NCI-H2196 (cell line): ENCODE measurements around the gene PTPRD.
A peak's percentile ranks its signal among the peaks of the same experiment; 100 is the strongest.
"Not testable (repeated sequence)": the region's sequence is repeated elsewhere in the genome, so short reads cannot be mapped to it uniquely, and the experiment has no call there.

Source experiments
- DNase-seq: peaks from one replicate; lab custom pipeline; 2025; ENCODE audit not compliant: unreplicated experiment; lab: John Stamatoyannopoulos, UW

PTPRD gene

DNA sequence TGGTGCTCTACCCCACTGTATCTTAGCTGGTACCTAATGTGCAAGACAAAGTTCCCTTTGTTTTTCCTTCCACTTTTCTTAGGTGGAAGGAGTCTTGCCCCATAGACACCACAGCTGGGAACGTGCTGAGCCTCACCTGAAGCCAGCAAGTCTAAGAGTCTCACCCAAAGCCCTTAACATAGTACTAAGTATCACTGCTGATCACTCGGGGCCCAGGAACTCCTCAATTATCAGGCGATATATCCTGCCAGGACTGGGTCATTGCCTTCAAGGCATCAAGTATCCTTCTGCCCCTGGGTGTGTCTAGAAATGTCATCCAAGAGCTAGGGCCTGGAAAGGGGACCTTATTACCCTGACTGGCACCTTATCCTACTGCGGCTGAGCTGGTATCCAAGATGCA, 123.9 kb downstream of the PTPRD start:
- DNase-seq: no peak

DNA sequence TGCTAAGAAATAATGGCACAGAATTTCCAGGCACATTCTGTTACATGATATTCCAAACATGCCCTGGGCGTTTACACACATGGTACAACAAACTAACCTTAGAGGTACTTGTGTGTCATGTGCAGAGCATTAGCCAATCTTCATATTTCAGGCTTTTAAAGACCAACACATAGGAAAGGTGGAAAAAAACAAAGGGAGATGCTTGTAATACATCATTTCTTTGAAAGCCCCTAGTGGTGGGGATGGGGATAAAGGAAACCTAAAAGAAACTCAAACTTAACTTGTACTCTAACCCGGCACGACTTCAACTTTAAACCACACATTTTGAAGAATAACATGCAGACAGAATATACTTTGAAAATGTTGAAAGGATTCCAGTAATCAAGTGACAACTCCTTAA, 133.6 kb downstream of the PTPRD start:
- DNase-seq: no peak

DNA sequence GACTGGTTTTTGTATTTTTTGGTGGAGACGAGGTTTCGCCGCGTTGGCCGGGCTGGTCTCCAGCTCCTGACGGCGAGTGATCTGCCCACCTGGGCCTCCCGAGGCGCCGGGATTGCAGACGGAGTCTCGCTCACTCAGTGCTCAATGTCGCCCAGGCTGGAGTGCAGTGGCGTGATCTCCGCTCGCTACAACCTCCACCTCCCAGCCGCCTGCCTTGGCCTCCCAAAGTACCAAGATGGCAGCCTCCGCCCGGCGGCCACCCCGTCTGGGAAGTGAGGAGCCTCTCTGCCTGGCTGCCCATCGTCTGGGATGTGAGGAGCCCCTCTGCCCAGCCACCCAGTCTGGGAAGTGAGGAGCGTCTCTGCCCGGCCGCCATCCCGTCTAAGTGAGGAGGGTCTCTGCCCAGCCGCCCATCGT, 163.6 kb downstream of the PTPRD start:
- not testable (repeated sequence) for DNase-seq

DNA sequence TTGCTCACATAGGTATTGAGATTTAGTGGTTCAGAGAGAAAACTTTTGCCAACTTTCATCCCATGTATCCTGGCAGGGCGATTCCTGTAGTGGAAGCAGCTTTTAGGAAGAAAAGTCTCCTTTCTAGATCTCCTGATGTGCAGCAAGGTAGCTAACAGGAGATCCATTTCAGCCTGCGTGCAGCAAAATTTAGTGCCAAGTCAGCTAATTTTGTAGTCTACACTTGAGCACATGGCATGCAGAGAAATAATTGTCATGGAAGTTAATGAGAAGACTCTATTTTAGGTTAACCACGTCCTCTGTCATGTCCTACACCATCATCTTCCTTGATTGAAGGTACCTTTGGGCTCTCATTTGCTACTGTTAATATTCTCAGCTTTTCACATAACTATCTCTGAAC, 165.8 kb downstream of the PTPRD start:
- no peak for DNase-seq

- no peak for DNase-seq
Observed at GRCh38 chr9:10443868-10444204, 169.0 kb downstream of the PTPRD start.

DNA sequence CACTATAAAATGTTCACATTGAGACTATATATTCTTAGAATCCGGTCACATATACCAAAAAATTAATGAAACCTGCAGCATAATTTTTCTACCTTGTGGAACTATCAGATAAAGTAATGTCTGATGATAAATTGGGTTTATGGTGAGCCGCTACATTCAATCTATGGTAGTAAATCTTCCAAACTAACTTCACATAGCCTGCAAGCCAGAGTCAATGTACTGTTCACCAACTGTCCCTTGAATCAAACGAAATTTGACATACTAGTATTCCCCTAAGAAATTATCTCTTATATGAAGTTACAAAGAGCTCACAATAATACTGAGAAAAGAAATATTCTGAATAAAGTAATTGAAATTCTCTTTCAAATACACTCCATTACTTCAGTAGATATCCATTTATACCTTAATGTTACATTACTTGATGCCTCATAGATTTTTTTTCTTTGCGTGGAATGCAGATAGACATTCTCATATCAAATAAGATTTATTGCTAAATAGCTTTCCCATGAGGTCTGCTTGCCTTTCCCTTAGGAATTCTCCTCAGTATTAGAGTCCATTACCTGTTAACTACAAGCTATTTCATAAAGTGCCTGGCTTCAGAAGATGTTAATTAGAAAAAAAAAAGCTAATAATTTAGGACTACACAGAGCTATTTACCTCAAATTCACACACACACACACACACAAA, 169.5 kb downstream of the PTPRD start:
- no peak for DNase-seq

GRCh38 chr9:10438955-10439354, 173.8 kb downstream of the PTPRD start:
- no peak for DNase-seq

GRCh38 chr9:10436756-10437155, 176.0 kb downstream of the PTPRD start:
- no peak for DNase-seq

GRCh38 chr9:10434412-10434811, 178.4 kb downstream of the PTPRD start:
- no peak for DNase-seq

DNA sequence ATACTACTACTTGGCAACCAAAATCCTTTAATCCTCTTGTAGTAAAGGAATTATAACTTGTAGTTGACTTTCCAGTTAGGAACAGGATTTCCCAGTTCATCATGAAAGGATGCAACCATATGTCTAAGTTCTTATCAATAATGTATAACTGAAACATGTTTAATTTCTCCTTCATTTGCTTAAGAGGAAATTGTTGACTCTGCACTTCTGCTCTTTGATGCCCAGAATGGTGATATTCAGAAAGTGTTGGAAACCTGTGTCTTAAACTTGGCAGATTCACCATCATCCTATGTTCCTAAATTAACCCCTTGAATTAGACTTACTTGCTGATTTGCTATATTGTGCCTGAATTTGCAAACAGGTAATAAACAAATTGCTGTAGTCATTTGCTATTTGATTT, 201.5 kb downstream of the PTPRD start:
- DNase-seq: no peak

DNA sequence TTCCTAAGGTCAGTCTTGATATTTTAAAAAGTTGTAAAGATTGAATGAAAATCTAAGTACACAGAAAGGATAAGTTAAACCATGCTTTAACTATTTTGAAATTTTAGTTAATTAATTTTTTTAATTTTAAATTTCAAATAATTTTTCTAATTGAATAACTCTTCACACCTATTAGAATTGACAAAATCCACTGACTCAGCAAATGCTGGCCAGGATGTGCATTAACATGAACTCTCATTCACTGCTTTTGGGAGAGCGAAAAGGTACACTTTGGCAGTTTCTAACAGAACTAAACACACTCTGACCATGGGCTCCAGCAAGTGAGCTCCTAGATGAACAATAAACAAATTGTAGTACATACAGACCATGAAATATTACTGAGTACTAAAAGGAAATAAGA, 209.5 kb downstream of the PTPRD start:
- no peak for DNase-seq

DNA sequence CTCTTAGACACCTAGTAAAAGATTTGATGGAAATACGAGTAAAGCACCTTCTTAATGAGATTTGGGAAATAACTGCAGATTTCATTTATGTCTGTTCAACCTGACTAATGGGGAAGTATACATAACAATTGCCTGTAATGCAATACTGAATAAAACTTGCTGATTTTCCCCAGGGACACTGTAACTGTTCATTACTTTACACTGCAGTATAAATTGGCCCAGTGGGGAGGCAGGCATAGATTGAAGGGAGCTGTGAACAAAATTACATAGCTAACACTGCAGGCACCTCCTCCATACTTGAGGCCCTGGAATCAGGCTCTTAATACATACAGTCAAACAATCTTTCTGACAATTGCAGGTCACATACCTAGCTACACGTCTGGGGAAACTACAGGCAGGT, 216.2 kb downstream of the PTPRD start:
- DNase-seq: no peak

DNA sequence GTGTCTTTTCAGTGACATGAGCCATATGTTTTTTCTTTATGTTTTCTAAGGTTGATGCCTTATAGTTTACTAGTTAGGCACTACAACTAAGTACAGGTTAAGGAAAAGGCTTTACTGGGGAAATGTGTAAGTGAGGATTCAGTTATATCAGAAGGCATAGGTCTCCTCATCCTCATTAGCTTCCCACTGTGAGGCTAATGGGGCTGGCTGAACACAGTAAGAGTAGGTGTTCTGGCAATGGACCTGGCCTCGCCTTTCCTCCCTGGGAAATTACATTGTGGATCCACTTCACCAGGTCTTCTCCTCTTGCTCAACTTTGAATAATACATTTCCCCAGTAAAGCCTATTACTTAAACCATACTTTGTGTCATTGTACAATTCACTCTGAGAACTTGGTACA, 225.5 kb downstream of the PTPRD start:
- DNase-seq: no peak

DNA sequence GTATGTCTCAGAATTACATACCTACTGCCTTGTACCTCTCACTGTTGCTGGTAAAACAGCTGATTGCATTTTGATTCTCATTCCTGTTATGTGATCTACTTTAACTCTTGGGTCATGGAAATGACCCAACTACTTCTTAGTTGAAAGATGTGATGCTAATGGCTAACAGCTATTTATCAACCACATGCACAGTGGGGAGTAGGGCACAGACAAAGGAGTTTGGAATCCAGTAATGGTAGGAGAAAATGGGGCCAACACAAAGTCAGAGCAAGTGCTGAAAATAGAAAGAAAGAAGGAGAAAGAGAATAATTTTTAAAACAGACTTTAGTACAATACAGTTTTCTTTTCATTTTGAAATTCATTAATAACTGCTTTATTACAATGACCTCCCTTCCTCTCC, 241.0 kb downstream of the PTPRD start:
- no peak for DNase-seq

GRCh38 chr9:10366171-10366779, 246.5 kb downstream of the PTPRD start:
- DNase-seq: peak; percentile 73

DNA sequence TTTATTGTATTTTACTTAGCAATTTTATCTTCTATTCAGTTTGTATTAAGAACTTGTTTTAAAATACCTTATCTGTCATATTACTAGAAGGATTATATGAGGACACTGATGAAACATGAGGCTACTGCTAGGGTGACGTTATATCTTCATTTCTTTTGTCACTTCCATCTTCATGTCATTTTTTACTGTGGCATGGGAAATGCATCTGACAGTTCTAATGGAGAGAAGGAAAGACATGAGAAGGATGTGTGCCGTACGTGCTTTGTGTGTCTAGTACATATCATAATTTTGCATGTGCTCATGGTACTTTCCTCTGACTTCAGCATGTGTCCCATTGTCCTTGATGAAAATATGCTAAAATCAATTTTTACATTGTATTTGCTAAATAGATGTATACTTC, 258.2 kb downstream of the PTPRD start:
- no peak for DNase-seq

DNA sequence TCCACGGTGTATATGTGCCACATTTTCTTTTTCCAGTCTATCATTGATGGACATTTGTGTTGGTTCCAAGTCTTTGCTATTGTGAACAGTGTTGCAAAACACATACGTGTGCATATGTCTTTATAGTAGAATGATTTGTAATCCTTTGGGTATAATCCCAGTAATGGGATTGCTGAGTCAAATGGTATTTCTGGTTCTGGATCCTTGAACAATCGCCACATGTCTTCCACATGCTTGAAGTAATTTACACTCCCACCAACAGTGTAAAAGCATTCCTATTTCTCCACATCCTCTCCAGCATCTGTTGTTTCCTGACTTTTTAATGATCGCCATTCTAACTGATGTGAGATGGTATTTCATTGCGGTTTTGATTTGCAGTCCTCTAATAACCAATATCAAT, 267.2 kb downstream of the PTPRD start:
- DNase-seq: not testable (repeated sequence)

DNA sequence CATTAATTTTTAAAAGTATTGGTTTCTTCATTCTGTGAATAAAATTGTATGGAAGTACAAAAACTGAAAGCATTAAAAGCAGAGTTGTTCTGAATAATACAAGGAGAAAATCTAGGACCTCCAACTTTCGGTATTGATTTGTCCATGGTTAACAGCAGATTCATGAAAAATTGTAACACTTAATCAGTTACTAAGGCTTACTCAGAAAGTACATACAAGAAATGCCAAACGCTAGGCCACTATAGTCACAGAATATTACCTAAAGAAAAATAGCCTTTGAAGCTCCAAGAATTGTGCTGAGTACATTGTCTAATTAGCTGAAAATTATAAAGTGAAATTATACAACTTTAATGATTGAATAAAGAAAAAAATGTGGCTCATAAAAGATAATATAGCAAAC, 271.7 kb downstream of the PTPRD start:
- no peak for DNase-seq

- DNase-seq: no peak
Observed at GRCh38 chr9:10339152-10339551, 273.6 kb downstream of the PTPRD start.

DNA sequence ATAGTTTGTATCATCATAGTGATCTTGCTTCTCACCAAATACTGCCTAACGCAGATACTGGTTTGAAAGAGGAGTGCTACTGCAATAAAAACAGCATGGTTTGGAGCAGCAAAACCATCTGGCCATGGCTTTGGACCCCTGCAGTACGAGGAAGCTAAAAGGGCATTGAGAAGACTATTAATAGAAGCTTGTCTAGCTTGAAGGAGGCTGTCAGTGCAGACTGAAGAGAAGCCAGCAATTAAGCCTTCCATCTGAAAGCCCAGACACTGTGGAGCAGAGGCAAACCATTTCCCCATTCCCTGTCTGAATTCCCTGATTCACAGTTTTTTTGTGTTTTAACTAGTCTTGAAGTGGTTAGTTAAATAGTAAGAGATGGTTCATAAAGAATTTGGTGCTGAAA, 281.6 kb downstream of the PTPRD start:
- no peak for DNase-seq

DNA sequence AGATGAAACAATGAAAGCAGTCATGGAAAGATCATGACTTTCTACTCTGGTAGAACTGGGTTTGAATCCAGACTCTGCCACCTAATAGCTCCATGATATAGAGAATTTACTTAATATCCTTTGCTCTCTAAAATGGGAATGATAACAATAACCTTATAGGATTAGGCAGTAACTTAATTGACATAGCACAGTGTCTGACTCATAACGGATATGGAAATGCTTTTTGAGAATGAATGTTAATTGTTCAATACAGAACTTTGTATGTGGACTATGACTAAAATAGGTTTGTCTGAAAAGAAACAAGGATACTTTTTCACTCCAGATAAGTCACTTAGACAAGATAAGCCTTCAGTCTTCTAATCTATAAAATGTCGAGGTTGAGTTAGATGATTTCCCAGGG, 330.7 kb downstream of the PTPRD start:
- no peak for DNase-seq

- DNase-seq: no peak
Observed at GRCh38 chr9:10274988-10275387, 337.8 kb downstream of the PTPRD start.

- DNase-seq: no peak
Observed at GRCh38 chr9:10274175-10274574, 338.6 kb downstream of the PTPRD start.
